GM21528 (cell line): ENCODE measurements around the gene CAMKV.
"Not testable (repeated sequence)": the region's sequence is repeated elsewhere in the genome, so short reads cannot be mapped to it uniquely, and the experiment has no call there.

ENCODE experiments used
- ATAC-seq: cut with Tn5 transposase; IDR thresholded peaks from one replicate; pipeline ENCODE4 v1.9.1; 2021; ENCODE audit warnings: mild to moderate bottlenecking, moderate library complexity; ENCODE audit not compliant: unreplicated experiment, low FRiP score

CAMKV gene, protein sequence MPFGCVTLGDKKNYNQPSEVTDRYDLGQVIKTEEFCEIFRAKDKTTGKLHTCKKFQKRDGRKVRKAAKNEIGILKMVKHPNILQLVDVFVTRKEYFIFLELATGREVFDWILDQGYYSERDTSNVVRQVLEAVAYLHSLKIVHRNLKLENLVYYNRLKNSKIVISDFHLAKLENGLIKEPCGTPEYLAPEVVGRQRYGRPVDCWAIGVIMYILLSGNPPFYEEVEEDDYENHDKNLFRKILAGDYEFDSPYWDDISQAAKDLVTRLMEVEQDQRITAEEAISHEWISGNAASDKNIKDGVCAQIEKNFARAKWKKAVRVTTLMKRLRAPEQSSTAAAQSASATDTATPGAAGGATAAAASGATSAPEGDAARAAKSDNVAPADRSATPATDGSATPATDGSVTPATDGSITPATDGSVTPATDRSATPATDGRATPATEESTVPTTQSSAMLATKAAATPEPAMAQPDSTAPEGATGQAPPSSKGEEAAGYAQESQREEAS

DNA sequence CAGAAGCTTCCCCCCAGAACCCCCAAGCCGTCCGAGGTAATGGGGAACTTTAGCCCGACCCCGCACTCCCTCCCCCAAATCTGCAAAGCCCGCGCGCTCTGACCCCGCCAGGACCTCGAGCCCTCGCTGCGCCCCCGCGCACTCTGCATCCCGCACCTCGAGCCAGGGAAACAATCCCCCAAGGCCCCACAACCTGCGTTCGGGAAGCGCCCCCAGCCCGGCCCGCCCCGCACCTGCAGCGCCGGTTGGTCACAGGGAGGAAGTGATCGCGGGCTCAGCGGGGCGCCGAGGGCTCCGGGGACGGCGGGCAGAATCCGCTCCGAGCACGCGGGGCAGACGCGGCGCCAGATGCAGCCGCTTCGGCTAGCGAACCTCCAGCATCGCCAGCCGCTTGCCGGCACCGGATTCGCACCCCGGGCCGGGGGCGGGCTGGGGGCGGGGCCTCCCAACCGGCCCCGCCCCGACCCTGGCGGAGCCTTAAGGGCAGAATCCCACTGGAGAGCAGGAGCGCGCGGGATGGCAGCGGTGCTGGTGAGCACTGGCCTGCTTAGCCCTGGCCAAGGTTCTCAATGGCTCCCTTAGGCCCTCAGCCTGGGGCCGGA lies at the start of gene CAMKV:
Gene CAMKV (minus strand): TSS at position 382 of the 602 bp plus-strand sequence. CDS start 7,518 bp downstream, outside the sequence.
- no peak for ATAC-seq

DNA sequence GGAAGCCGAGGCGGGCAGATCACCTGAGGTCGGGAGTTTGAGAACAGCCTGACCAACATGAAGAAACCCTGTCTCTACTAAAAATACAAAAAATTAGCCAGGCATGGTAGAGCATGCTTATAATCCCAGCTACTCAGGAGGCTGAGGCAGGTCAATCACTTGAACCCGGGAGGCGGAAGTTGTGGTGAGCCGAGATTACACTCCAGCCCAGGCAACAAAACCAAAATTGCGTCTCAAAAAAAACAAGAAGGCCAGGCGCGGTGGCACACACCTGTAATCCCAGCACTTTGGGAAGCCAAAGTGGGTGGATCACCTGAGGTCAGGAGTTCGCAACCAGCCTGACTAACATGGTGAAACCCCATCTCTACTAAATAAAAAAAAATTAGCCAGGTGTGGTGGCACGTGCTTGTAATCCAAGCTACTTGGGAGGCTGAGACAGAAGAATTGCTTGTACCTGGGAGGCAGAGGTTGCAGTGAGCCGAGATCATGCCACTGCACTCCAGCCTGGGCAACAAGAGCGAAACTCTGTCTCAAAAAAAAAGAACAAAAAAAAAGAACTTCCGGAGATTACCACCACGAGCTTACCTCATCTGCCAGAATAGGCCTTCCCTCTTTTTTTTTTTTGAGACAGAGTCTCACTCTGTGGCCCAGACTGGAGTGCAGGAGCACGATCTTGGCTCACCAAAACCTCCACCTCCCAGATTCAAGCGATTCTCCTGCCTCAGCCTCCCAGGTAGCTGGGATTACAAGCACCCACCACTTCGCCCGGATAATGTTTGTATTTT lies 48.3 kb upstream of the CAMKV start:
- ATAC-seq, result not testable (repeated sequence)

DNA sequence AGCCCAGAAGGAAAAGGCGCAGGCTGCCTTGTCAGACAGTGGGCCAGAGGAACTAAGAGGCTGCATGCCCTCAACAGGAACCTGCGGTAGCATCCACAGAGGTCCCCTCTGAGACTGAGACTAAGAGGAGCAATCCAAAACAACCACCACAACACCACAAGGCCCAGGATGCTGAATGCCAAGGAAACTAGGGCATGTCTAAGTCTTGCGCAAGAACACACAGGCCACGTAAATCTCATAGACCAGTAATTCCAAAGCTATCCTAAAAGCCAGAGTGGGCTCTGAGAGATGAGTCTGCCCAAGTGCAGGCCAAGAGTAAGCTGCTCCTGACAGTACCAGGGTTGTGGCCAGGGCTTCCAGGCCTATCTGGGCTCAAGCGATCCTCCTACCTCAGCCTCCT lies 47.0 kb upstream of the CAMKV start:
- no peak for ATAC-seq

DNA sequence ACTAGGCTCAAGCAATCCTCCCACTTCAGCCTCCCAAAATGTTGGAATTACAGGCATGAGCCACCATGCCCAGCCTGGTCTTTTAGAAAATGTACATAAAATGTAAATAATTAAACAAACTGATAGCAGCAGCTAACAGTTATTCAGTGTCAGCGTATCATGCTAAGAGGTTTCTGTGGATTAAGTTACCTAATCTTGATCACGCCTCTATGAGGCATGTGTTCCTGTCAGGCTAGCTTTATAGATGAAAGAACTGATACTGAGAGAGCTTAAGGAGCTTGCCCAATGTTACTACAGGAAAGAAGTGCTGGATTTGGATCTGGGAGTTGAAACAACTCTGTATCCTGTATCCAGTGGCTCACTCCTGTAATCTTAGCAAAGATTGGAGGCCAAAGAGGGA lies 45.2 kb upstream of the CAMKV start:
- ATAC-seq, result no peak

DNA sequence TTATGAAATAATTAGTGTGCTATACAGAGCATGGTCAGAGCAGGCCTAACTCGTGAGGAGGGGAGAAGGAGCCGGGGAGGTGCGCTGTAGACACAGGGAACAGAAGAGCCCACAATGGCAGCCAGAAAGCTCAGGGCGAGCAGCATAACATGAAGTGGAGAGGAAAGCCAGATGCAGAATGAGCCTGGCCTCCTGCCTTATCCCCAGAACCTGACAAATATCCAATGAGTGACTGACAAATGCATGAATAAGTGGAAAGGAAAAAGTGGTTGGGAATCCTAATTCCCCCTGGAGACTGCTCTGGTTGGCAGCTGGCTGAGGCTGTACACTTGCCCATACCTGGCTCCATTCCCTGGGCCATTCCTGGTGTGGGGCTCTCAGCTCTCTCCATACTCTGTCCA lies 43.2 kb upstream of the CAMKV start:
- no peak for ATAC-seq

DNA sequence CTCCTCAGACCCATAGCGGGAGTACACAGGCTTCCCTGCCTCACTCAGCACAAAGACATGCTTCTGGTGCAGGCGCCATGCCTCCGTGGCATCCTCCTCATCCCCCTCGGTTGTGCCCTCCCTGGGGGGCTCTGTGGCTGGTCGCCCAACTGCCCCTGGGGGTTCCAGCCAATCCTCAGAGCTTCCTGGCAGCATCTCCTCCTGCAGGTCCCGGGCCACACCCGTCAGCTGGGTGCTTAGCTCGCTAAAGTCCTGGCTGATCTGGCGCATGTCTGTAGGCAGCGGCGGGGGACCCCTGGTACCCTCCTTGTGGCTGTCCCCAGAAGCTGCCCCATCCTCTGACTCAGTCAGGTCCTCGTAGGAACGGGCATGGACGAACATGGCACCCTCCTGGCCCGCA lies 41.9 kb upstream of the CAMKV start:
- no peak for ATAC-seq

DNA sequence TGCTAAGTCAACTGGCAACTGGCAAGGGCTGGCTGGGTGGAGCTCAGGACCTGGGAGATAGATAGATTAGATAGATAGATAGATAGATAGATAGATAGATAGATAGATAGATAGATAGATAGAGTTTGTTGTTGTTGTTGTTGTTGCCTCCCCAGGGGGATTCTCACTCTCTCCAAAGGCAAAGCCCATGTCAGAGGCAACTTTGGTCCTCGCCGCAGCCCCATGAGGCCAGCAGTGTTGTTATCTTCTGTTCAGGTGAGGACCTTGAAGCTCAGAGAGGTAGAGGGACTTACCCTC lies 41.4 kb upstream of the CAMKV start:
- ATAC-seq, result no peak

DNA sequence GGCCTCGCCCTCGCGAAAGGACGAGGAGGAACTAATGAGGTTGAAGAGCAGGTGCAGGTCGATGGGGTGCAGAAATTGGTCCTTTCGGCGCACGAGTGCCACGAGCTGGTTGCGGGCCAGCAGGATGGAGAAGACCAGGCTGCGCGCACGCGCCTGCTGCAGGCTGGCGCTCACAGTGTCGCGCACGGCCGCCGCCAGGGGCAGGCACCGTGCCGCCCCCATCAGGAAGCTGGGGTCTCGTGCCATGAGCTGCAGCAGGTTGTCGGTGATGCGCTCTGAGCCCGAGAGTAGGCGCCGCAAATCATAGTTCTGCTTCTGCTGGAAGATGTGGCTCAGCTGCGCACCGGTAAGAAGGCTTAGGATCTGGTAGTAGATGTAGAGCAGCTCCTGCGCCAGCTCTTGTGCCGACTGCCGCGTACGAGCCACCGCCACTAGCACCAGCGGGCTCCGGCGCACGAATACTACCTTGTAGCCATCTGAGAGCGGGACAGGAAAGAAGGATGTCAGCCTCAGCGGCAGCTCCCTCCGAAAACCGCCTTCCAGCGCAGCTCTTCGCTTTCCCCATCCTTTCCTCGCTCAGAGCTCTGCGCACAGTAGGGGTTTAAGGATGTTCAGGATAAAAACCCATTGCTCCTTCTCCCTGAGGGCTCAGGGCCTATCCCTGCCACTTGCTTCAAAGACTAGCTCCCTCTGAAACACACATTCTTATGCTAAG lies 40.9 kb upstream of the CAMKV start:
- no peak for ATAC-seq

DNA sequence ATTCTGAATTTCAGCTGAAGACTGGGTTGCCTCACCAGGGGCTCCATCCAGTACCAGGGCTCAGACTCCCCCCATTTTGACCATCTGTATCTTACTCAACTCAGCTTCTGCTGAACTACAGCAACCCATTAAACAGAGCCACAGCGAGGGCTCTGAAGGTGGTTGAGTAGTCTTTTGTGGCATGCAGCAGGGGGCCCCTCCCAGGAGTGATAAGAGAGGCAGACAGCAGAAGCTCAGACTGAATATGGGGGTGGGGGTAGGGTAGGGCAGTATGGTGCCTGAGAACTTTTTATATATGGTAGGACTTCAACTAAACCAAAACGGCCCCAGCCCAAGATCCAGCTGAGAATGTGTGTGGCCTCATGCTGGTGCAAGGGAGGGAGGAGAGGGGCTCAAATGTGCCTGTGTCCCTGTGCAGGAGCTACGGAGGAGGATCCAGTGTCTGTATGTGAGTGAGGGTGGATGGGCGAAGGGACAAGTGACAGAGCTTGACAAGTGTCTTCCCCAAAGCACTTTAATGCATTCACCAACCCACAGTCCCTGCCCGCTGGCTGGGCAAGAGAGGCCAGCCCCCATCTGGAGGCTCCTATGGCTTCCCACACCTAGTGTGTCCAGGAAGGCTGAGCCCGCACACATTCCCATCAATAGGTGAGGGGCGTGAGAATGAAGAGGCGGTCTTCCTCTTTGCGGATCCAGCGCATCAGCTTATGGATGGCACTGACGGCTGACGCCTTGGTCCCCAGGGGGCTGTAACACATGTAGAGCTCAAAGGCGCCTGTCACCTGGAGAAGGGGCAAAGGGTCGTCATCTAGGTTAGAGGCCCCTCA lies 38.9 kb upstream of the CAMKV start:
- ATAC-seq, result no peak

DNA sequence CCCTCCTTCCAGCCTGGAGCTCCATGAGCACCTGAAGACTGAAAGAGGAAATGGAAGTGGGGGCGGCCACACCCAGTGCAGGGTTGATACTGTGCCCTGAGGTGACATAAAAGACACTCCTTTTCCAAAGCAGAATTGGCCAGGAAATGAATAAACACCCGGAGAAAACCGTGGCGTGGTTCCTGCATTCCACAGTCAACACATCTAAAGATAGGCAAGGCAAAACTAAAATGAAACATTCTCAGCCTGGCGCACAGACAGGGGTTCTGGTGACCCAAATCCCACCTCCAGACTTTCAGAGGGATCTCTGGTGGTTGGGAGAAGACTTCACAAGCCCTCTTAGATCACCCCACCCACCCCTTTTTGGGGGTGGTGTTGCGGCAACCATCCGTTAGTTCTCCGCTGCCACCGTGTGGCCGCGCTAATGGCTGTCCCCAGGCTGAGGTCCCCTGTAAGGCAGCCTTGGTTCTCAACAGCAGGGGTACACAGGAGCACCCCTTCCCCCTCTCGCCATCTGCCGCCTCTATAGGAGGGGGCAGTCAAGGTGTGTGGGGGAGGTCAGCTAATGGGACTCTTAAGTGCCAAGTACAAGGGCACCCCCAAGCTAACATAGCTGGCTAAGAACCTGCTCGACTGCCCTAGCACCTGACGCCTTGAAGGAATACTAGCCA lies 36.5 kb upstream of the CAMKV start:
- ATAC-seq, result no peak

DNA sequence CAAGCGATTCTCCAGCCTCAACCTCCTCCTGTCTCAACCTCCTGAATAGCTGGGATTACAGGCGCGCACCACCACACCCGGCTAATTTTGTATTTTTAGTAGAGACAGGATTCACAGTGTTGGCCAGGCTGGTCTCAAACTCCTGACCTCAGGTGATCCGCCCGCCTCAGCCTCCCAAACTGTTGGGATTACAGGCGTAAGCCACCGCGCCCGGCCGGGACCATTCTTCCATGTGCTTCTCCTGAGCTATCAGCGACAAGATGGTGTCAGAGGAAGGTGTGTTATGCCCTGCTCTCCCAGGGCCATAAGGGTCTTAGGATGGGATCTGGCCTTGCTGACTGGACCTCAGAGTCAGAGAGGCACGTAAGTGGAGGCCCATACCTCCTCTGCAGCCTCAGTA lies 34.7 kb upstream of the CAMKV start:
- ATAC-seq, result not testable (repeated sequence)

DNA sequence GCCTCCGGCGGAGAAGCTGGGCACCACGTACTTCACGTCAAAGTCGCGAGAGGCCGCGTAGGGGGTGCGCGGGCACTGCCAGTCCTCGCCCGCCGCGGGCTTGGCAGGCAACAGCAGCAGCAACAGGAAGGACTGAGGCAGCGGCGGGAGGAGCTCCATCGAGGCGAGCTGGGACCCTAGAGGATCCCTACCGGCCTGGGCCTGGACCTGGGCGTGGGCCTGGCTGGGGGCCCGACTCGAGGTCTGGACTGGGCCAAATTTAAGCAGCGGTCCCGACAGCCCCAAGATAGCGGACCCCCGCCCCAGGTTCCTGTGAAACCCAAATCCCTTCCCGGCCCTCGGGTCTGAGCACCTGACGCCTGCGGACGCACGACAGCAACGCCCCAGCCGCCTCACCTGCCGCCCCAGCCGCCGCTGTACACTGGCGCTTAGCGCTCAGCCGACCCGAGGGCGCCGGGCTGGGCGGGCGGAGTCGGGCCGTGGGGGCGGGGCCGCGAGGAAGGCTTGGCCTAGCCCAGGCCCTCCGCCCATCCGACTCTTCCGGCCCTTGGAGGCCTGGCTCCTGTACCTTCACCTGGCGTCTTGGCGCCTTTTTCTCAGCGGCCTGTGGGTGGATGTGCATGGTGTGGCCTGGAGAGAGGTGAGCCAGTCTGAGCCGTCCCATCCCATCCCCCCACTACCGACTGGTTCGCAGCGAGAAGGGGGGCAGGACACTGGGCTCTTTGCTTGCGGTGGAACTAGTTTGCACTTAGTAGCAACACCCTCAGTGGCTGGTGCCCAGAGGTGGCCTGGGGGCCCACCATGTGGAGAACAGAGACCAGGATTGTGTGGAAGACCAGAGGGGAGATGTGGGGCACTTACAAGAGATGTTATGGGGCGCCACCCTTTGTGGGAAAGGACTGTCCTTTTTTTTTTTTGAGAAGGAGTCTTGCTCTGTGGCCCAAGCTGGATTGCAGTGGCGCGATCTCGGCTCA lies 34.0 kb upstream of the CAMKV start, which contains the start of gene MST1R:
Gene MST1R (minus strand): TSS at position 423 of the 974 bp plus-strand sequence. CDS start 264 bp downstream, at position 159.
- peak; percentile 76 for ATAC-seq

DNA sequence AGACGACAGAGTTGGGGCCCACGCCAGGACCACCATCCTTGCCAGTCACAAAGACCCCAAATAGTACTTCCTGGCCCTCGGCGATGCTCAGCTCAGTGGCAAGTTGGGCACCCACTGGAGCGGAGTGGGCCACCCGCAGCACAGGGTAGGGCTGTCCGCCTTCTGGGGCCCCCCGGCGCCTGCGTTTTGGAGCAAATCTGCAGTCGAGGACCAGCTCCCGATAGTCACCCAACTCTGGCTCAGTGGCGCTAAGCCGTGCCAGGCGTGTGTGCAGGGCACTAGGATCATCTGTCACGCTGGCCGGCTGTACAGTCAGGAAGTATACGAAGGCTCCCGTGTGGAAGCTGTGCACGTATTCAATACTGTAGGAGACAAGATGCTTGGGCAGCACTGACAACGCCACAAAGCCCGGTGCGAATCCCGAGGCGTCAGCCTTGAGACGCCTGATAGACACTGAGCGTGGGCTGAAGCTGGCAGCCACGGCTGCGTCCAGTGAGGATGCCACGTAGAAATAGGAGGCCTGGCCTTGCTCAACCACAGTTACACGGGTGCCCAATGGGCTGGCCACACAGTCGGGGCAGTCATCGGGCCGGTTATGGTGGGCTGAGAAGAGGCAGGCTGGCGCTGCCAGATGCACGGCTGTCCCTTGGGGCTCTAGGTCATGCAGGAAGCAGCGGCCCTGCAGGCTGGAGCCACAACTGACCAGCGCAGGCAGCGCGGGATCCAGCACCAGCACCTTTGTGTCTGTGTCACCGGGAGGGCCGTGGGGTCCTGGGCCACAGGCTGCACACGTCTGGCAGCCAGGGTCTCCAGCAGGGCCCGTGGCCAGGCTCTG lies 33.0 kb upstream of the CAMKV start:
- ATAC-seq, result no peak

DNA sequence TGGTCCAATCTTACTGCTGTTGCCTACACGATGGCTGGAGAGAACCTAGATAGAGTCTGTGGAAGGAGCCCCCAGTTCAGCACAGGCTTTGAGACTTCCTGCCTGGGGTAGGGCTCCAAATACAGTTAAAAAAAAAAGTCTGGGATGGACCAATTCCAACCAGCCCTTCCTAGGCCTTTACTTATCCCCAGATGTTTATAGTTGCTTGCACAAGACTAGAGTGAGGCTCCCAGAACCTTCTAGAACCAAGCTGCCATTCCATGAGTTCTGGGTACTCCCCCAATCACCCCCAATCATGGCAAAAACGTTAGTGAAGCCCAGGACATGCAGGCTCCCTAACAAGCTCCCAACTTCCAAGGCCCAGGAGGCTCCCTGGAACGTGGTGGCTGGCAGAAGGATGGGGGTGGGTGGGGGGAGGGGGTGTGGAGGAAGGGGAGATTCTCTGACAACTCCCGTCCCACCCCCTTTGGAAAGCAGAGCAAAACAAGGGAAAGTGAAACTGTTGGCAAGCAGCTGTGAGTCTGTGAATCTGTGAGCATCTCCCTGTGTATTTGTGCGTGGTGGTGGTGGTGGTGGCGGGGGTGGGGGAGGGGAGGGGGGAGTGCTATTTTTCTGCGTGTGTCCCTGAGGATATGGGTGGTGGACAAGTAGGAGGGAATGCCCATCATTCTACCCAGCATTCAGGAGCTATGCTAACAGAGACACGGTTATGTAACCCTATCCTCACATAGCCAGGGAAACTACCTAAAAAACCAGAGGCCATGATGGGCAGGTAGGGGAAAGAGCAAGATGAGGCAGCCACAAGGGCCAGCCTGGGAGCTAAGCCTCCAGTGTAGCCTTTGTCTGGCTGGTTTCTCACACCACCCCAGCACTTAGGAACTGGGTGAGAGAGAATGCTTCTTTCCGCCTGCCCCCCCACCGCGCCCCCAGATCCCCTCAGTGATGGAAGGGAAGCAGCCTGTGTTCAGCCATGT lies 31.9 kb upstream of the CAMKV start:
- no peak for ATAC-seq

DNA sequence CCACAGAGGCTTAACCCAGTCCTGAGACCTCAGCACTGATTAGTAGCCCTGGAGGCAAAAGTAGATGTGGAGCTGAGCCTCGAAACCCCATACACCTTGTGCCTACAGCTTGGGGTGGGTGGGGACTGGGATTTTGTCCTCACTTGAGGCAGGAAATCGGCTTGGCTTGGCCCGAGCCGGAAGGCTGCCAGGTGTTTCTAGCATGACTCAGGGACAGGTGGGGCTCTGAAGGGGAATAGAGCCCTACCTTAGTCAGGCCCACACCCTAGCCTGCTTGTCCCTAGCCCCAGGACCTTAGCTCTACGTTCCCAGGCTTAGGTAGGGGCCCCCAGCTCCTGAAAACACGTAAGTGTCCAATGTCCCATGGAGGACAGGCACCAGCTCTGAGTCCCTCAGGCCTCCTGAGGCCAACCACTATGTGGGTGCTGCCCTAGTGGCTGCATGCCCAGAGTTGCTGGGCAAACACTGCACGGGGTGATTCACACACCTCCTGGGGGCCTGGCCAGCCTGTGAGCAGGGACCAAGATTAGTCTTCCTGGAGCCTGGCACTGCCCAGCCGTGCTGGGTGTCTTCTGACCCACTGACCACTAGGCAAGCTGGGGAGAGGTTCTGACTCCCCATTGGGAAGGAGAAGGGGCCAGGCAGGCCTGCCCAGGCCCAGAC lies 30.9 kb upstream of the CAMKV start:
- ATAC-seq, result no peak

DNA sequence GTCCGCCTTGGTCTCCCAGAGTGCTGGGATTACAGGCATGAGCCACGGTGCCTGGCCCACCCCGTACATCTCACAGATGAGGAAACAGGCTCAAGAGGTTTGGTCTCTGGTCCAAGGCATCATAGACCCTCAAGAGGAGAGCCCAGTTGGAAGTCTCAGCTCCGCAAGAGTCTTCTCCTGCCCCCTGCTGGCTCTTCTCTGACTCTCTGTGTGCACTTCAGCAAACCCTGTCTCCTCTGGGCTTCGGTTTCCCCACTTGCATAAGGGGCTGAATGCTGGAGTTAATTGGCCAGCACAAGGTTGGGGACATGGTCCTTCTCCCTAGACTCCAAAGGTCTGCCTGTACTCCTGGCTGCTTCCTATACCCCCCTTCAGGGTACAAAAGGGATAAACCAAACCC lies 30.1 kb upstream of the CAMKV start:
- no peak for ATAC-seq
